ENCODE results near the gene TXNDC17. TPM values are rescaled to one million over a fixed set of nuclear protein-coding genes. Genes with fewer than 3 reads are reported as not detected.

Gene TXNDC17
- total and polyA plus RNA-seq, 2 of the 8 experiments (the other 6 are each of a cell fraction or from before 2014, with no cell fraction given): 182 to 410 TPM

GRCh38 chr17:6642592-6642991, 1.7 kb downstream of the TXNDC17 start:
- FAIRE-seq: no peak
- H3K14ac ChIP-seq (ENCODE audit: insufficient read length): no peak overlapping the region
- no peak overlapping the region for H4K91ac ChIP-seq (replicated peaks; ENCODE audit: insufficient read length, low read length)
- CTCF ChIA-PET (ENCODE audit: partially characterized antibody): no interaction called here
- peaks cover 10% of the 10 kb centered on the region for H3K23me2 ChIP-seq (ENCODE audit: low read depth, low read length)
- H3K4me3 ChIP-seq (ENCODE audit: extremely low read depth in 1 of 4, insufficient read depth in 2 of 4, low read depth in 3 of 4, low read length in 4 of 4): peak overlapping the region in 1 of 4 experiments; percentile 87; a peak in 1 of 8 replicates
- 75% methylated on average over 2 of the region's 2 CpGs; no CpG with 5 or more reads in 1 of the 2 experiments for WGBS, 2 experiments (ENCODE audit: extremely low coverage in 1 of 2, insufficient coverage in 1 of 2, insufficient read length in 1 of 2, insufficient replicate concordance in 2 of 2, low coverage in 1 of 2, low lambda C conversion rate in 2 of 2, missing lambda C conversion rate in 1 of 2)
- no peak overlapping the region for H2BK5ac ChIP-seq (ENCODE audit: low read depth, low read length)
- H3K36me3 ChIP-seq (ENCODE audit: control insufficient read depth in 2 of 4, insufficient read depth in 4 of 4, low read length in 3 of 4): peaks cover 0 to 34% (median 9%) of the 10 kb centered on the region in 4 experiments; a peak in 6 of 8 replicates
- no peaks in the 10 kb centered on the region for H3K27me3 ChIP-seq (replicated peaks in 1 of 4; ENCODE audit: control insufficient read depth in 3 of 4, extremely low read depth in 1 of 4, insufficient read depth in 3 of 4, low read length in 3 of 4)
- no peak for DNase-seq (ENCODE audit: low read depth in 1 of 2, low spot score in 2 of 2)
- no peak overlapping the region for H3K18ac ChIP-seq (ENCODE audit: extremely low read depth, low read length)
- TF ChIP-seq BRCA1 (IDR thresholded peaks at IDR 0.05; ENCODE audit: low read depth, low read length): no peak
- no peak for TF ChIP-seq GTF2F1 (IDR thresholded peaks at IDR 0.05; ENCODE audit: borderline replicate concordance, low read depth, low read length)
- TF ChIP-seq KDM5A (IDR thresholded peaks at IDR 0.05; ENCODE audit: low read length): no peak
- TF ChIP-seq CEBPB (IDR thresholded peaks at IDR 0.05; ENCODE audit: low read depth, low read length): 0 out of 2 replicates have a peak, but pooled peaks have one; percentile 37
- no peak for TF ChIP-seq NANOG (IDR thresholded peaks at IDR 0.05; ENCODE audit: insufficient read depth, low read depth, low read length, poor library complexity, severe bottlenecking)
- no peak for TF ChIP-seq SP2 (IDR thresholded peaks at IDR 0.05; ENCODE audit: low read length)
- no peak for TF ChIP-seq CBX8 (IDR thresholded peaks at IDR 0.05; ENCODE audit: borderline replicate concordance, low read depth, low read length)
- H4K20me1 ChIP-seq (replicated peaks in 1 of 2; ENCODE audit: control insufficient read depth in 1 of 2, insufficient read depth in 2 of 2, low read length in 2 of 2): peaks cover 0 to 9% of the 10 kb centered on the region in 2 experiments
- H3K79me1 ChIP-seq (ENCODE audit: low read depth, low read length): peaks cover 2% of the 10 kb centered on the region; the same call in 1 of the 2 replicates
- H3K9me3 ChIP-seq (ENCODE audit: insufficient read depth in 2 of 2, low read depth in 1 of 2, low read length in 1 of 2): no peaks in the 10 kb centered on the region
- no peak overlapping the region for H2BK20ac ChIP-seq (ENCODE audit: low read length)
- no peak overlapping the region for H4K5ac ChIP-seq (ENCODE audit: insufficient read length, low read depth, low read length)
- H3K23ac ChIP-seq (ENCODE audit: insufficient read length): no peak overlapping the region
- POLR2A ChIA-PET (ENCODE audit: partially characterized antibody): interaction anchor here (1.4 to 1.7 kb wide), 3 partner anchors 169 to 207 kb away, joined by 3 to 5 read pairs (median 4); no protein-coding TSS in a partner anchor
- H3K4ac ChIP-seq (replicated peaks; ENCODE audit: insufficient read length, low read depth, low read length): no peak overlapping the region
- H3K79me2 ChIP-seq (ENCODE audit: control insufficient read depth in 1 of 2, insufficient read depth in 2 of 2, low read length in 2 of 2): peaks cover 0 to 41% of the 10 kb centered on the region in 2 experiments; a peak in 2 of 4 replicates
- H3K4me2 ChIP-seq (ENCODE audit: insufficient read depth in 1 of 2, low read depth in 2 of 2, low read length in 2 of 2): peak overlapping the region in 1 of 2 experiments; percentile 77; a peak in 2 of 4 replicates
- no peak overlapping the region for H3K27ac ChIP-seq (ENCODE audit: low read depth, low read length)
- no peak overlapping the region for H2BK12ac ChIP-seq (ENCODE audit: low read depth, low read length)
- H3K4me1 ChIP-seq (replicated peaks in 1 of 4; ENCODE audit: control insufficient read depth in 3 of 4, insufficient read depth in 4 of 4, low read length in 3 of 4): peaks cover 0 to 10% (median 2%) of the 10 kb centered on the region in 4 experiments; a peak in 4 of 7 replicates
- H2BK15ac ChIP-seq (ENCODE audit: low read length): no peak overlapping the region
- H3K56ac ChIP-seq (replicated peaks; ENCODE audit: insufficient read length, low read depth, low read length): no peak overlapping the region
- no peak overlapping the region for H3K9ac ChIP-seq (replicated peaks in 1 of 4; ENCODE audit: extremely low read depth in 1 of 4, low read depth in 3 of 4, low read length in 3 of 4)
- no peak overlapping the region for H2AK5ac ChIP-seq (ENCODE audit: low read depth, low read length)
- H4K8ac ChIP-seq (ENCODE audit: extremely low read depth, insufficient read depth, low read length): no peak overlapping the region
- H2BK120ac ChIP-seq (replicated peaks; ENCODE audit: low read depth, low read length): no peak overlapping the region
- H2AFZ ChIP-seq (ENCODE audit: low read length): no peak overlapping the region
